Measurements from ENCODE around the gene MLKL.
"Not testable (repeated sequence)": the region's sequence is repeated elsewhere in the genome, so short reads cannot be mapped to it uniquely, and the experiment has no call there.

MLKL gene

DNA sequence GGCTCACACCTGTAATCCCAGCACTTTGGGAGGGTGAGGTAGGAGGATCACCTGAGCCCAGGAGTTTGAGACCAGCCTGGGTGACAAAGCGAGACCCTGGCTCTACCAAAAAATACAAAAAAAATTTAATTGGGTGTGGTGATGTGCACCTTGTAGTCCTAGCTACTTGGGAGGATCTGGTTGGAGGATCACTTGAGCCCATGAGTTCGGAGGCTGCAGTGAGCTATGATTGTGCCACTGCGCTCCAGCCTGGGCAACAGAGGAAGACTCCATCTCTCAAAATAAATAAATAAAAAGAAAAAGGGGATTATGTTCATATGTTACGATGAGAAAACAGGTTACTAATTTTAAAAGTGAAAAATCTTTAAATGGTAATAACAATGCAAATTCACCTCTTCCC, 996 bp downstream of the MLKL start:
- DNase-seq (ENCODE audit: low spot score) = no peak

DNA sequence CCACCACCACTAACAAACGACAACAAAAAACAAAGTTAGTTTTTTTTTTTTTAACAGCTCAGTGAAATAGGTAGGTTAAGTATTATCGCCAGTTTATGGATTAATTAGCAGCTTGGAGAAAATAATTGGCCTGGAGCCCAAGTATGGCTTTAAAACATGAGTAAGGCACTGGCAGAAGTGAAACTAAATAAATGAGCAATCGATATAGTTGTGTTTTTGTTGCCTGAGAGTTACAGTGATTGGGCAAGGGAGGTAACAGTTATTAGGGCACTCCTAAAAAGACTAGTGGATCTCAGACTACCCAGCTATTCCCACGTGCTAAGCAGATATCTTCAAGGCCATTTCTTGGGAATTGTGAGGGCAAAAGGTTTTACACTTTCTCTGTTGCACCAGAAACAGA, 2.4 kb downstream of the MLKL start:
- DNase-seq (ENCODE audit: low spot score) = no peak

DNA sequence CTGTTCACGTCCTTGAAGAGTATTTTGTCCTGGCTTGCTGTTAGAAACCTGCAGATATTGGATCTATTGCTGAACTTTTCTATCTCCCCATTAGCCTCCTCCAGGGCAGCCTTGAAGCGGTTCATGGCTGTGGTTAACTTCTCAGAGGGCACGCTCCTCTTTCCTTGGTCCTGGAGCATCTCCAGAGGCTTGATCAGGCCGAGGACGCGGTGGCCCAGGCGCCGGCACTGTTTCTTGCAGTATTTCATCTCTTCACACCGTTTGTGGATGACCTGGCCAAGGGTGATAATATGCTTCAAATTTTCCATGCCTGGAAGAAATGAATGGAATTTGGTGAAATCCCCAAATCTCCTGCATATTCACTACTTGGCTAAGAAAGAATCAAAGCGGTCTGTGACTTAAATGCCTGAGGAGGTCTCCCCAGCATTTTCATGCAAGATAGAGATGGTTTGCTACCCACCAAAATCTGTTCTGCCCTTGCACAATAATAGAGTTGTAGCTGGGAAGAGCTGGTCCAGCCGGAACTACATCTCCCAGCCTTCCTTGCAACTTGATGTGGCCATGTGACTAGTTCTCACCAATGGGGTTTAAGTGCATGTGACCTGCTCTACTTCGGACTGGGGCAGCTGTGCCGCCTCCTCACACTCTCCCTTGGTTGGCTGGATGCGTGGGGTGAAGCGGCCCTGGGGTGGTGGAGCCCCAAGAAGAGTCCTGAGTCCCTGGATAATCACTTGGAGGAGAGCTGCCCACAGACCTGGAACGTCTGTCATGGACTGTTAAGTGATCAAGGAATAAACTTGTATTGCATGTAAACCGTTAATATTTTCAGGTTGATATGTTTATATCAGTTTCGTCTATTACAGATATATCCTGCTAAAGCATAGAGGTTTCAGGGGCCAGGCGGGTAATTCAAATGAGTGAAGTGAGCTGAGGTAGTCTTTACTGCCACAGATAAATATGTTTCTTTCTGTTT, 4.9 kb downstream of the MLKL start:
- DNase-seq (ENCODE audit: low spot score) = peak; percentile 93

DNA sequence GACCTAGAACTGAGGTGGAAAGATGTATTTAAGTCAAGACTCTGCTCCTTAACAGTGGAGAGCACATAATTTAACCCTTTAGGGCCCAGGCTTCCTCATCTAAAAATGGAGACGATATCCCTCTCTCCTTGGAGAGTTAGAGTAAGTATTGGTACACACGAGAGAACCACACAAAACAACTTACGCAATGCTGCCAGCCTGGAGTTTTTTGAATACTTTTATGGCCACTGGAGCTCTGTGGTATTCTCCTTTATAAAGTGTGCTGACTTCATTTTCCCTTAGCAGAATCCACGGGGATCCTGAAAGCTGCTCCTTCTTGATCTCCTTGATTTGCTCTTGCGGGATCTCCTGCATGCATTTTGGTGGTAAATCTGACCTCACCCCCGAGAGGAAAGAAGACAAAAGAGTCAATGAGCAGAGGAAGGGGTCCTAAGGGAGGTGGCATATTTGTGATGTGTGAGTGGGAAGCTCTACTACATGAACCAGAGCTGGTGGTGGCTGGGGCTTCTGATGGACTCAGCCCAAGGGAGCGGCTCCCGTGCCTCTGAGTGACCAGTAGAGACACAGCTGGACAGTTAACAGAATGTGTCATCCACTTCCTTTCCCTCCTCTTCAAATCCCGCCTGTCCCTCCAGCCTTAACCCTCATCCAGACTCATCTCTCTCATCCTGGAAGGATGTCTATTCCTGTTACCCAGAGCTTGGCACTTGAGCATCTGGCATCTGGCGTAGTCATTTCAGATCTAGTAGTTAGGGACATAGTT, 9.4 kb downstream of the MLKL start:
- DNase-seq (ENCODE audit: low spot score) = peak; percentile 14

DNA sequence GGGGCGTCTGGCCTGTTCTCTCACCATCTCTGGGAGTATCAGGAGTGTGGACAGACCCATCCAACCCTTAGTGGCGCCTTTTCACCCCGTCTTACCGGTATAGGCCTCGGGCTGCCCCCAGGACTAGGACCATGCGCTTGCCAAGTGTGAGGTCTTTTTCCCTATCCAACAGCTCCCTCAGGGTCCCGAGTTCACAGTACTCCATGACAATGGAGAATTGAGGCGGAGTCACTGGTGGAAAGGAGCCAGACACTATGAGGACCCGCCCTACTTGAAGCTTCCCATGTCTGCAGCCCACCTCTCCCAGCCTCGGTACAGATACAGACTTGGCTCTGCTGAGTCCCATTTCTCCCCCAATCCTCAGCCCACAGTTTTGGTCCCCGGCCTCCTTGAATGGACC, 18.1 kb downstream of the MLKL start:
- DNase-seq (ENCODE audit: low spot score) = no peak

DNA sequence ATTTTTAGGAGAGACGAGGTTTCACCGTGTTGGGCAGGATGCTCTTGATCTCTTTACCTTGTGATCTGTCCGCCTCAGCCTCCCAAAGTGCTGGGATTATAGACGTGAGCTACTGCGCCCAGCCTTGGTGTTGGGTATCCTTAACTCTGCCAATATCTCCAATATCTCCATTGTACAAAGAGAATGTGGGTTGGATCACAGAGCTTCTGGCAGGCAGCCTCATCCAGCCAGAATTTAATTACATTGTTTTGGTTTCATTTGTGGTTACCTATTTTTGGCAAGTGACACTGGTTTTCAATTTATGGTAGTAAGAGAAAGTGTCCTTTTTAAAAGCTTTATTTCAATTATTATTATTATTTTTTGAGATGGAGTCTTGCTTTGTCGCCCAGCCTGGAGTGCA, 20.0 kb downstream of the MLKL start:
- no peak for DNase-seq (ENCODE audit: low spot score)

DNA sequence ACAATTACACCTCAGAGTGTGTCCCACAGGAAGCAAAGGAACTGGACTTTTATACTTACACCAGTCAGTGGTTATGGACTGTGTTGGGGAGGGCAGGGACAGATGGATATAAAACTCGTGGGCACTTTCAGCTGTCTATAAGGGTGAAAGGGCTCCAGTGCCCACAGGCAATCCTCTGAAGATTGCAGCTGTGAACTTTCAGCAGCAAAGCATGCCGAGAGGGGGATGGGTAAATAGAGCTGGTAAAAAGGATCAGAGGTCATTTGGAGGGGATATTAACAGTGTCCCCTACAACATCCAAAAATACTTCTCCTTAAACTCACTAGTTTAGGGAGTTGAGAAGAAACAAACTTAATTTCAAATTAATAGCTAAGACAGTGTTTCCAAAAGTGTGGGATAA, 20.7 kb downstream of the MLKL start:
- no peak for DNase-seq (ENCODE audit: low spot score)

DNA sequence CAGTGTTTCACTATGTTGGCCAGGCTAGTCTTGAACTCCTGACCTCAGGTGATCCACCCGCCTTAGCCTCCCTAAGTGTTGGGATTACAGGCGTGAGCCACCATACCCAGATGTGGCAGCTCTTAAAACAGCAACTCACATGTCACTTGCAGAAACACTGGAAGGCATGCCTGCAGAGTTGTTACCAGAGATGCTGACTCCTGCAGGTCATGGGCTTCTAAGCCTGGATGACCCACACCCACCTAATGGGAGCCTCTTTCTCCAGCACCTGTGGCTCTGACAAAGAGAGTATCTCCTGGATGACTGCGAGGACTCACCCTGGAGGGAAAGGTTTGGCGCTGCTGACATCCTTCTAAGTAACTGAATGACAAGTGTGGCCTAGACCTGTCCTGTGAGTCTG, 22.8 kb downstream of the MLKL start:
- no peak for DNase-seq (ENCODE audit: low spot score)

DNA sequence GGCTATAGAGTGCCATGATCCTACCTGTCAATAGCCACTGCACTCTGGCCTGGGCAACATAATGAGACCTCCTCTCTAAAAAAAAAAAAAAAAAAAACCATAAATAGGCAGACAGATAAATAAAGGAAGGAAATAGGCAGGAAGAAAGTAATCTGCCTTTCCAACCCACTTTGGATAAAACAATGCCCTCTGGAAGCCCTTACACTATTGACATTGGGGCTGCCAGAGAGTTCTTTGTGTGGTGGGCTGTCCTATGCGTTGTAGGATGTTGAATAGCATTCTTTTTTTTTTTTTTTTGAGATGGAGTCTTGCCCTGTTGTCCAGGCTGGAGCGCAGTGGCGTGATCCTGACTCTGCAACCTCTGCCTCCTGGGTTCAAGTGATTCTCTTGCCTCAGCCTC, 26.8 kb downstream of the MLKL start:
- DNase-seq (ENCODE audit: low spot score) = no peak

DNA sequence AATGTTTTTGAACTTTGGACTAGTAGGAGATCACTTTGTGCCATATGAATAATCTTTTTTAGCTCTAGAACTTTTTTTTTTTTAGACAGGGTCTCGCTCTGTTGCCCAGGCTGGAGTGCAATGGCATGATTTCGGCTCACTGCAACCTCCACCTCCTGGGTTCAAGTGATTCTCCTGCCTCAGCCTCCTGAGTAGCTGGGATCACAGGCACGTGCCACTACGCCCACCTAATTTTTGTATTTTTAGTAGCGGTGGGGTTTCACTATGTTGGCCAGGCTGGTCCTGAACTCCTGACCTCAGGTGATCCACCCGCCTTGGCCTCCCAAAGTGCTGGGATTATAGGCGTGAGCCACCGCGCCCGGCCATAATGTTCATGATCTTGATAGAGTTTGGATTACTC, 31.8 kb downstream of the MLKL start:
- DNase-seq (ENCODE audit: low spot score) = not testable (repeated sequence)

DNA sequence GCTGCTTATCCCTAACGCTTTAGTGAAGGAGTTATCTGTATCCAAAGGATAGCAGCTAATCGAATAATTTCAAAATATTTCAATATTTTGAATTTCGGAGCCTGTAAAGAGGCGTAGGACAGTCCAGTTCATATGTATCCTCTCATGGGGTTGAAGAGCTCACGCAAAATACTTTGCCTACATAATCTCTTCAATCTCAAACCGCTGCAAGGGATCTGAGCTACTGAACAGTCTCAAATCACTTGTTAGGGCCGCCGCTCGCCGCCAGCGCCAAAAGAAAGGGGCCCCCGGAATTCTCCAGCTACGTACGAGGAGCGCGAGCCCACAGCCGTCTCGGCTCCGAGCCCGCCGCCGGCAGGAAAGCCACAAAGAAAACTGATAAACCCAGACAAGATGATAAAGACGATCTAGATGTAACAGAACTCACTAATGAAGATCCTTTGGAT, 33.4 kb downstream of the MLKL start:
- peak; percentile 39 for DNase-seq (ENCODE audit: low spot score)

DNA sequence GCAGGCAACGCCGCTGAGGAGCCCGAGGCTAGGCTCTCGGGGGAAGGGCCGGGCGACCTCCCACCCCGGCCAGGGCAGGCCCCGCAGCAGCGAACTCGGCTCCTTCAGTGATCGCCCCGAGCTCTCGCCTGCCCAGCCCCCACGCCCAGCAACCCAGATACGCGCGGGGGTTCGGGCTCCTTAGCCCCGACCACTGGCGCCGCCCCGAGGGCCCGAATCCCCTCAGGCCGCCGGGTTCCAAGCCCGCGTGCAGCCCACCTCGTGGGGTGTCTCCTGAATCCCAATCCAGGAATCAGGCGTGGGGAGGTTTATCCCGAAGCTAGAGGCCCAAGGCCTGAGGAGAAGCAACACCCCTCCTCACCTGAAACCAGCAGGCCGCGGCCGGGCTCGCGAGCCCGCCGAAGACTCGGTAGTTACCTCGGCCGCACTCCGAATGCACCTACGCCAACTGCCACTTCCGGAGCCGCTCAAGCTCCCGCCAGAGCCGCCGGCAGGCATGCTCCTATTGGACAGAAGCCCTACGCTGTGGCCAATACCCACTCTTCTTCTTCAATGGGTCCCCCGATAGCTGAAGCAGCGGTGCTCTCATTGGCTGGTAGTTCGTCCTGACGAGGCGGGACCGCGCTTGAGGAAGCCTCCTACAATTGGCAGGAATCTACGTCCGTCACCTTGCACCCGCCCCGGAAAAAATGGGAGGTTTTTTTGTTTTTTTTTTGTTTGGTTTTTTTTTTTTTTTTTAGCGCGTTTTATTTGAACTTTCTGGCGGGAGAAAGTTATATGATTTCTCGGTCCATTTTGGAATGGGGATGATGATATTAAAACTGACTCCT, 34.0 kb downstream of the MLKL start, which contains the start of gene RFWD3:
Gene RFWD3, minus strand, starts transcription at position 453 of the 830 bp plus-strand sequence. CDS start 5,428 bp downstream, outside the sequence.
- peak; percentile 100 for DNase-seq (ENCODE audit: low spot score)

DNA sequence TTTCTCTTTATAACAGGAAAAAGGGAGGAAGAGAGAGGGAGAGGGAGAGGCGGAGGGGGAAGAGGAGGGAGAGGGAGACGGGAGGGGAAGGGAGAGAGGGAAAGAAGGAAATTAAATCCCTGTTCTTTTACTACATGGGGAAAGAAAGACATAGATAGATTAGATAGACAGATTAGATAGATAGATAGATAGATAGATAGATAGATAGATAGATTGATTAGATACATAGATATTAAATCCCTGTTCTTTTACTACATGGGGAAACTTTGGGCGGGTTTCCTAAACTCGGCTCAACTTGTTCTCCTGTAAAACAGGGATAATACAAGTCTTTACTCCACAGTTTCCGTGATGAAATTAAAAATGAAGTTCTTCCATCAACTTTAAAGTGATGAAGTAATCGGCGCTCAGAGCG, 34.6 kb downstream of the MLKL start:
- no peak for DNase-seq (ENCODE audit: low spot score)

DNA sequence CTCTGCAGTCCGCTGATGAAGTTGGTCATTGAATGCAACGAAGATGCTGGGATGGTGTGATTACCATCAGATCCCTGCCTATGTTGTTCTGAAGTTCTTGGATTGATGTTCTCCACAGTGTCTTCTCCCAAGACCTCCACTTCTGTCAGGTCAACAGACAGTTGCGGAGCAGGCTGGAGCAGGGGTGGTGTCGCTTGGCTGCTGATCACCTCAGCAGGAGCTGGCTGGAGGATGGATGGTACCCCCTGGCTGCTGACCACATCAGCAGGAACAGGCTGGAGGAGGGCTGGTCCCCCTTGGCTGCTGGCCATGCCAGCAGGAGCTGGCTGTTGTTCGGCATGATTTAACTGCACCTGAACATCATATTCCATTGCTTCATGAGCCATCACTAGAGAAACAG, 39.6 kb downstream of the MLKL start:
- no peak for DNase-seq (ENCODE audit: low spot score)

DNA sequence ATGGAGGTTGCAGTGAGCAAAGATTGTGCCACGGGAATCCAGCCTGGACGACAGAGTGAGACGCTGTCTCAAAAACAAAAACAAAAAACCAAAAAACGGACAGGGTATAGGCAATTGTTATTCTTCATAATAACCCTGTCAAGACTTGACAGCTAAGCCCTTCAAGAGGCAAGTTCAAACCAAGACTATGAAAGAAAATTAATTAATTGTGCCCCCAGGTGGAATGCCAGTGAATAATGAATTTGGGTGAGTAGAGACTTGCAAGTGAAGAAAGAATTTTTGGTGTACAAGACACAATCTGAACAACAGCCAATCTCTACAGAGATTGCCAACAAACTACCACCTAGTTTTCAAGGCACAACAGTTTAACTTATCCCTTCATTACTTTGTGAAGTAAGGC, 40.3 kb downstream of the MLKL start:
- DNase-seq (ENCODE audit: low spot score) = no peak

DNA sequence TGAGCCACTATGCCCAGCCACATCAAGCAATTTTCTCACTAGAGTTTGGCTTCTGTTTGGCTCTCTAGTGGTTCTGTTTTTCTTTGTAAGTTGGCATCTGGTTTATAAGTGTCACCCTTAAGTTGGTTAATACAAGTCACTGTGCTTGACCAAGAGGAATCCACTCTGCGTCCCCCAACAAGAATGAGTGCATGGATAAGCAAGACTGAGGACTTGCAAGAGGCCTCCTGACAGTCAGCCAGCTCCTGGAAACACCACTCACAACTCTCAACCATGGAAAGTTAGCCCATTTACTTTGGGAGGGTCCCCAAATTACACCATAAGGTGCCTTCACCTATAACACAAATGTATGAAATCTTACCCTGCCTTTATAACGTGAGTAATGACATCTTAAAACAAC, 41.6 kb downstream of the MLKL start:
- no peak for DNase-seq (ENCODE audit: low spot score)

DNA sequence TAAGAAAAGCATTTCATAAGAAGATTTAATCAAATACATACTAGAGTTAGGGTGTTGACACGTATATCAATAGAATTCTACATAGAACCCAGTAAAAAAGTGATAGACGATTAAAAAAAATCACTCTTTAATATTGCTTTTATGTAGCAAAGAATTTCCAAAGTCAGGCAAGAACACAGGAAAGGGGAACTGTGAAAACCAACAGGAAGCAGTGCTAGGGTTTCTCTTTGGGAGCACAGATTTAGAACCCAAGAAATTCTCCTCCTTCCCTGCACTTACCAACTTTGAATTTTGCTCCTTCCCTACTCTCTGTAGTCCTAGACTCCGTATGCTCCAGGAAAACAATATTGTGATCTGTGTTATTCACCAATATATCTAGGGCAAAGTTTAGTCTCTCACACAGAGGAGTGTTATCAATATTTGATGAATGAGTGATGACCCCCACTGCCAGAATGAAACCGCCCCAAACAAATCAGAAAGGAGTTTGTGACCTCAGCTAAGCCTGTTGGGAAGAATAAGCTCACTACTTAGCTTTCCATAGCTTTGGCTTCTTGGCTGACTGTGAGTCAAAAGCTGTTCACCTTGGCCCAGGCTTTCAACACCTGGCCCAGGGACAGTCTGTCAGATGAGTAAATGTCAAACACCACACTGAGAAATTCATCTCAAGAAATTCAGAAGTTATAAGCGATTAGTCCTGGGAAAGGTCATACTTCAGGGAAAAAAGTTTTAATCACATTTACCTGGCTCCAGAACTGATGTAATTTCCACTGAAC, 42.6 kb downstream of the MLKL start:
- DNase-seq (ENCODE audit: low spot score) = no peak

DNA sequence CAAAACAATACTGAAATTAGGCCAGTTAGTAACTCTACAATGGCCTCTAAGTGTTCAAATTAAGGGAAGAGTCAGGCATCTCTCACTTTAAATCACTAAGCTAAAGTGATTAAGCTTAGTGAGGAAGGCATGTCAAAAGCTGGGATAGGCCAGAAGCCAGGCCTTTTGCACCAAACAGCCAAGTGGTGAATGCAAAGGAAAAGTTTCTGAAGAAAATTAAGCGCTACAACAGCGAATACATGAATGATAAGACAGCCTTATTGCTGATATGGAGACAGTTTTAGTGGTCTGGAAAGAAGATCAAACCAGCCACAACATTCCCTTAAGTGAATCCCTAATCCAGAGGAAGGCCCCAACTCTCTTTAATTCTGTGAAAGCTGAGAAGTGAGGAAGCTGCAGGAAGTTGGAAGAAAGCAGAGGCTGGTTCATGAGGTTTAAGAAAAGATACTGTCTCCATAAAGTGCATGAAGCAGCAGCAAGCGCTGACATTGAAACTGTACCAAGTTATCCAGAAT, 46.1 kb downstream of the MLKL start:
- DNase-seq (ENCODE audit: low spot score) = no peak

DNA sequence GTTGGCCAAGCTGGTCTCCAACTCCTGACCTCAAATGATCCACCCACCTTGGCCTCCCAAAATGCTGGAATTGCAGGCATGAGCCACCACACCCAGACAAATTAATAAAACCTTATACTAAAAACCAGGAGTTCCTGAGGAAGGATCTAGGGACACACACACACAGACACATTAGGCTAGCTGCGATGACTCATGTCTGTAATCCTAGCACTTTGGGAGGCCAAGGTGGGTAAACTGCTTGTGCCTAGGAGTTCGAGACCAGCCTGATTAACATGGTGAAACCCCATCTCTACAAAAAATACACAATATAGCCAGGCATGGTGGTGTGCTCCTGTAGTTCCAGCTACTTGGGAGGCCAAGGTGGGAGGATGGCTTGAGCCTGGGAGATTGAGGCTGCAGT, 47.8 kb downstream of the MLKL start:
- not testable (repeated sequence) for DNase-seq (ENCODE audit: low spot score)

DNA sequence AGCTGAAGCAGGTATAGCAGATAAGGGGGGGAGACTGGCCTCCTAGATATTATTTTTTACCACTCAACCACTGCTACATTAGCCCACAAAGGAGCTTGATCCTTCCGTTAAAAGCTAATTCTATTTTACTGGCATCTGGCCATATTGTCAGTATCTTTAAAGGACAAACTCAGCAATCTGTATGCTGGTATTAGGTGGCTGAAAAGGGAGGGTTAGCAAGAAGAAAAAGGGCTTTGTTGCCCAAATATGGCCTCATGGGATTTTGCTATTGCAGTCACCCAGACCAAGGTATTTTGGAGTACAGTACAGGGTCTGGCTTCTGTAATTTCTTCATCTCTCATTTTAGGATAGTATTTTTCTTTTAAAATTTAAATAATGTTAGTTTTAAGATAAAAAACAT, 48.4 kb downstream of the MLKL start:
- no peak for DNase-seq (ENCODE audit: low spot score)

DNA sequence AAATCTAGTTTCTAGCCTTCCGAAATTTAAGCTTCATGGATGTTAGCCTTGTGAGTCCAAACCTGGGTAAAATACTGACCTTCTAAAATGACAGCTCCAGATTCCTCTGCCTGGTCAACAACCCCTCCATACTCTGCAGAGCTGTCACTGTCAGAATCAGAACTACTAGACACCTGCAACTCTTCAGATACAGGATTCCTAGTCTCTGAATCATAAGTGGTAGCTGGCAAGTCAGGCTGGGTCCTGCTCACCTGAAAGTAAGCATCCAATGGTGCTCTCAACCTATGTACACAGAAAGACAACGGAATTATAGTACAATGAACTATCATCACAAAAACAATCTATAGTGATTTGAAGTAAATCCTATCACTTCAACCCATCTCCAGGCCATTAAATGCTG, 48.8 kb downstream of the MLKL start:
- no peak for DNase-seq (ENCODE audit: low spot score)
